Neural cell (in vitro differentiated cells): Measurements from ENCODE around the gene DHFR2. TPM values are rescaled to one million over a fixed set of nuclear protein-coding genes. Genes with fewer than 3 reads are reported as not detected.

Source experiments
- H2AFZ ChIP-seq: fragments of 200-600, 300-800 bp; sonication (generic), shearing (Covaris generic); 2 replicates; pipeline ENCODE4 v1.6.0; 2014; ENCODE audit warnings: low read depth, mild to moderate bottlenecking, antibody characterized with exemption, low read length, moderate library complexity
- H3F3A ChIP-seq: fragments of 200-600 bp; shearing (Covaris generic); 2 replicates; pipeline ENCODE4 v1.6.1; 2016; ENCODE audit warnings: mild to moderate bottlenecking, moderate library complexity, mixed read lengths, antibody characterized with exemption, low read length; ENCODE audit not compliant: insufficient read depth, poor library complexity, severe bottlenecking
- H3K27ac ChIP-seq: fragments of 200-600, 300-800 bp; sonication (generic), shearing (Covaris generic); 2 replicates; pipeline ENCODE4 v1.5.1; 2014; ENCODE audit warnings: mild to moderate bottlenecking, low read length, moderate library complexity
- H3K27me3 ChIP-seq: fragments of 300-800, 200-600 bp; sonication (generic), shearing (Covaris generic); 2 replicates; pipeline ENCODE4 v1.6.0; 2014; ENCODE audit warnings: mild to moderate bottlenecking, low read depth, low read length, moderate library complexity; ENCODE audit not compliant: insufficient read depth
- H3K36me3 ChIP-seq: fragments of 300-800, 200-600 bp; sonication (generic), shearing (Covaris generic); 2 replicates; pipeline ENCODE4 v1.5.1; 2014; ENCODE audit warnings: mild to moderate bottlenecking, antibody characterized with exemption, low read length, moderate library complexity; ENCODE audit not compliant: insufficient read depth
- H3K4me2 ChIP-seq: fragments of 300-800, 200-600 bp; sonication (generic), shearing (Covaris generic); 2 replicates; pipeline ENCODE4 v1.6.0; 2014; ENCODE audit warnings: mild to moderate bottlenecking, low read length
- H3K4me3 ChIP-seq: fragments of 300-800, 200-600 bp; sonication (generic), shearing (Covaris generic); 2 replicates; pipeline ENCODE4 v1.5.1; 2014; ENCODE audit warnings: mild to moderate bottlenecking, low read length, moderate library complexity
- H3K79me2 ChIP-seq: fragments of 200-600 bp; shearing (Covaris generic); replicated peaks from 2 replicates; pipeline ENCODE4 v1.6.0; 2014; ENCODE audit warnings: mild to moderate bottlenecking, low read length, moderate library complexity; ENCODE audit not compliant: insufficient read depth
- H3K9ac ChIP-seq: fragments of 300-800, 200-600 bp; sonication (generic), shearing (Covaris generic); 2 replicates; pipeline ENCODE4 v1.6.1; 2016; ENCODE audit warnings: mild to moderate bottlenecking, low read length, mixed read lengths
- H3K9me2 ChIP-seq: fragments of 200-600 bp; shearing (Covaris generic); 2 replicates; pipeline ENCODE4 v1.6.1; 2016; ENCODE audit warnings: mild to moderate bottlenecking, low read length, mixed read lengths; ENCODE audit not compliant: insufficient read depth
- H3K9me3 ChIP-seq: fragments of 200-600, 300-800 bp; sonication (generic), shearing (Covaris generic); 2 replicates; pipeline ENCODE4 v1.6.1; 2016; ENCODE audit warnings: mild to moderate bottlenecking, mixed run types, low read length, moderate library complexity, mixed read lengths
- H4K20me1 ChIP-seq: fragments of 200-600 bp; shearing (Covaris generic); 2 replicates; pipeline ENCODE4 v1.6.1; 2016; ENCODE audit warnings: mild to moderate bottlenecking, mixed run types; ENCODE audit not compliant: insufficient read depth
- EP300 ChIP-seq: fragments of 450-650 bp; conservative IDR thresholded peaks from 2 replicates; pipeline ENCODE4 v1.6.1; 2014; ENCODE audit warnings: antibody characterized with exemption, mild to moderate bottlenecking, moderate library complexity; ENCODE audit not compliant: poor library complexity, severe bottlenecking
- EZH2 ChIP-seq: fragments of 200-600, 300-800 bp; shearing (Covaris generic), sonication (generic); IDR thresholded peaks from 2 replicates; pipeline ENCODE4 v1.6.1; 2014; ENCODE audit warnings: antibody characterized with exemption, low read length, borderline replicate concordance, mild to moderate bottlenecking; ENCODE audit not compliant: insufficient read depth, poor library complexity, severe bottlenecking
- MXI1 ChIP-seq: fragments of 450-650 bp; conservative IDR thresholded peaks from 2 replicates; pipeline ENCODE4 v1.6.1; 2014; ENCODE audit warnings: antibody characterized with exemption, mild to moderate bottlenecking; ENCODE audit not compliant: poor library complexity, severe bottlenecking
- POLR2AphosphoS5 ChIP-seq: IDR thresholded peaks from 2 replicates; pipeline ENCODE4 v1.6.1; 2012
- RAD21 ChIP-seq: fragments of 450-650 bp; conservative IDR thresholded peaks from 2 replicates; pipeline ENCODE4 v1.6.1; 2014; ENCODE audit warnings: antibody characterized with exemption, mild to moderate bottlenecking, moderate library complexity
- SMC3 ChIP-seq: fragments of 450-650 bp; conservative IDR thresholded peaks from 2 replicates; pipeline ENCODE4 v1.6.1; 2014; ENCODE audit warnings: antibody characterized with exemption, mild to moderate bottlenecking, moderate library complexity; ENCODE audit not compliant: poor library complexity
- TAF1 ChIP-seq: IDR thresholded peaks from 2 replicates; pipeline ENCODE4 v1.6.1; 2012; ENCODE audit warnings: low read depth
- polyA plus RNA-seq: library from polyadenylated mRNA; depleted of rRNA; stranded (reverse); fragments of >200 nt; gene quantifications from 2 replicates; pipeline ENCODE4 v1.2.3, GENCODE V29; 2014
- TF ChIP-seq, protein P1 (sequence below): fragments of 450-650 bp; IDR thresholded peaks from 2 replicates; pipeline ENCODE4 v1.5.1; 2014; ENCODE audit warnings: antibody characterized with exemption, mild to moderate bottlenecking, moderate library complexity; ENCODE audit not compliant: poor library complexity, severe bottlenecking
- TF ChIP-seq, protein P2 (sequence below): IDR thresholded peaks from 2 replicates; pipeline ENCODE4 v1.6.1; 2012; ENCODE audit warnings: borderline replicate concordance

The DHFR2 gene
- polyA plus RNA-seq, 1 donor from 2014 or later: 5.6 TPM

DNA sequence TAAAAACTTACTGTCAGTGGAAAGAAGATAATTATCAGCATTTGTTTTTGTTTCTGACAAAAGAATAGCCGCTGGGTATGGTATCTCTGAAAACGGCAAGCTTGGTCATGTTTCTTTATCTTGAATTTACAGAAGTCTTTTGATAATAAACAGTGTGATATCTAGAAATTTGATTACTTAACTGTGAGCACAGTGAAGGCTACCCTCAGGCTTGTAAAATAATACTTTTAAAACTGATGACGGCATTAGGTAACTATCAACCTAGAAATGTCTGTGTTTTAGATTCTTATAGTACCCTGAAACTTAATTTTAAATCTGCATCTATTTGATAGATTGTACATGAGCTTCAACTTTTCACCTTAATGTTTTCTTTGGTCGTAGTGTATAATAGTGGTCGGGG is 43.6 kb upstream of the DHFR2 start:
- Histone ChIP-seq H3K4me2 (no peak overlapping the region), H3K4me3 (no peak overlapping the region), H4K20me1 (no peaks in the 10 kb centered on the region), H2AFZ (no peak overlapping the region), H3K79me2 (no peaks in the 10 kb centered on the region), H3K9me2 (no peaks in the 10 kb centered on the region), H3K36me3 (no peaks in the 10 kb centered on the region), H3F3A (no peaks in the 10 kb centered on the region), H3K9ac (no peak overlapping the region), H3K27me3 (no peaks in the 10 kb centered on the region), H3K9me3 (no peaks in the 10 kb centered on the region), H3K27ac (no peak overlapping the region)
- TF ChIP-seq, protein P1, sequence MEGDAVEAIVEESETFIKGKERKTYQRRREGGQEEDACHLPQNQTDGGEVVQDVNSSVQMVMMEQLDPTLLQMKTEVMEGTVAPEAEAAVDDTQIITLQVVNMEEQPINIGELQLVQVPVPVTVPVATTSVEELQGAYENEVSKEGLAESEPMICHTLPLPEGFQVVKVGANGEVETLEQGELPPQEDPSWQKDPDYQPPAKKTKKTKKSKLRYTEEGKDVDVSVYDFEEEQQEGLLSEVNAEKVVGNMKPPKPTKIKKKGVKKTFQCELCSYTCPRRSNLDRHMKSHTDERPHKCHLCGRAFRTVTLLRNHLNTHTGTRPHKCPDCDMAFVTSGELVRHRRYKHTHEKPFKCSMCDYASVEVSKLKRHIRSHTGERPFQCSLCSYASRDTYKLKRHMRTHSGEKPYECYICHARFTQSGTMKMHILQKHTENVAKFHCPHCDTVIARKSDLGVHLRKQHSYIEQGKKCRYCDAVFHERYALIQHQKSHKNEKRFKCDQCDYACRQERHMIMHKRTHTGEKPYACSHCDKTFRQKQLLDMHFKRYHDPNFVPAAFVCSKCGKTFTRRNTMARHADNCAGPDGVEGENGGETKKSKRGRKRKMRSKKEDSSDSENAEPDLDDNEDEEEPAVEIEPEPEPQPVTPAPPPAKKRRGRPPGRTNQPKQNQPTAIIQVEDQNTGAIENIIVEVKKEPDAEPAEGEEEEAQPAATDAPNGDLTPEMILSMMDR: no peak
- TF ChIP-seq RAD21: no peak
- no peak for TF ChIP-seq SMC3
- no peak for TF ChIP-seq POLR2AphosphoS5
- TF ChIP-seq EZH2: no peak
- TF ChIP-seq, protein P2, sequence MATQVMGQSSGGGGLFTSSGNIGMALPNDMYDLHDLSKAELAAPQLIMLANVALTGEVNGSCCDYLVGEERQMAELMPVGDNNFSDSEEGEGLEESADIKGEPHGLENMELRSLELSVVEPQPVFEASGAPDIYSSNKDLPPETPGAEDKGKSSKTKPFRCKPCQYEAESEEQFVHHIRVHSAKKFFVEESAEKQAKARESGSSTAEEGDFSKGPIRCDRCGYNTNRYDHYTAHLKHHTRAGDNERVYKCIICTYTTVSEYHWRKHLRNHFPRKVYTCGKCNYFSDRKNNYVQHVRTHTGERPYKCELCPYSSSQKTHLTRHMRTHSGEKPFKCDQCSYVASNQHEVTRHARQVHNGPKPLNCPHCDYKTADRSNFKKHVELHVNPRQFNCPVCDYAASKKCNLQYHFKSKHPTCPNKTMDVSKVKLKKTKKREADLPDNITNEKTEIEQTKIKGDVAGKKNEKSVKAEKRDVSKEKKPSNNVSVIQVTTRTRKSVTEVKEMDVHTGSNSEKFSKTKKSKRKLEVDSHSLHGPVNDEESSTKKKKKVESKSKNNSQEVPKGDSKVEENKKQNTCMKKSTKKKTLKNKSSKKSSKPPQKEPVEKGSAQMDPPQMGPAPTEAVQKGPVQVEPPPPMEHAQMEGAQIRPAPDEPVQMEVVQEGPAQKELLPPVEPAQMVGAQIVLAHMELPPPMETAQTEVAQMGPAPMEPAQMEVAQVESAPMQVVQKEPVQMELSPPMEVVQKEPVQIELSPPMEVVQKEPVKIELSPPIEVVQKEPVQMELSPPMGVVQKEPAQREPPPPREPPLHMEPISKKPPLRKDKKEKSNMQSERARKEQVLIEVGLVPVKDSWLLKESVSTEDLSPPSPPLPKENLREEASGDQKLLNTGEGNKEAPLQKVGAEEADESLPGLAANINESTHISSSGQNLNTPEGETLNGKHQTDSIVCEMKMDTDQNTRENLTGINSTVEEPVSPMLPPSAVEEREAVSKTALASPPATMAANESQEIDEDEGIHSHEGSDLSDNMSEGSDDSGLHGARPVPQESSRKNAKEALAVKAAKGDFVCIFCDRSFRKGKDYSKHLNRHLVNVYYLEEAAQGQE: no peak

DNA sequence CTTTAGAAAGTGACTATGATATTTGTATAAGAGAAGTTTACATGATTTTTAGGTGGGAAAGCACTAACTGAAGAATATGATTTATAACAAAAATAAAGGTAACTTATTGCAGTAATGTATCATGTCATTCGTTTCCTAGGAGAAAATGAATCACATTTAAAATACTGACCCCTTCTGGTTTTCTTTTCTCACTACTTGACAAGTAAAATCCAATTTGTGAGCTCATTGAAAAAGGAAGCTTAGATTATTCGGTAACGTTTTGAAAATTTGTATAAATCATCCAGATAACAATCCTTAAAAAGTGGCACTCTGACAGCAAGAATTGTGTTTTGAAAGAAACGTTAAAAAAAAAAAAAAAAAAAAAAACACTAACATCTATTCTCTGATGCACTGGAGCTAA is 39.1 kb upstream of the DHFR2 start:
- H3F3A ChIP-seq: no peaks in the 10 kb centered on the region
- H3K79me2 ChIP-seq: no peaks in the 10 kb centered on the region
- H3K4me3 ChIP-seq: no peak overlapping the region
- H3K9me3 ChIP-seq: no peaks in the 10 kb centered on the region
- H3K27ac ChIP-seq: no peak overlapping the region
- no peak overlapping the region for H3K9ac ChIP-seq
- TF ChIP-seq TAF1 (no peak), EP300 (no peak), RAD21 (no peak), SMC3 (no peak), POLR2AphosphoS5 (no peak), MXI1 (no peak), EZH2 (no peak)
- TF ChIP-seq, protein P1: no peak
- TF ChIP-seq, protein P2: no peak
- no peaks in the 10 kb centered on the region for H3K27me3 ChIP-seq
- H3K4me2 ChIP-seq: no peak overlapping the region
- no peaks in the 10 kb centered on the region for H4K20me1 ChIP-seq
- H3K36me3 ChIP-seq: peaks cover 6% of the 10 kb centered on the region
- H3K9me2 ChIP-seq: no peaks in the 10 kb centered on the region
- no peak overlapping the region for H2AFZ ChIP-seq
